Fibroblast of skin of abdomen (primary cell): ENCODE results near the gene TSNAXIP1. TPM values are rescaled to one million over a fixed set of nuclear protein-coding genes. Genes with fewer than 3 reads are reported as not detected.

Experiments
- DNase-seq: peaks from one replicate; pipeline ENCODE4 v3.0.0-alpha.2; 2013
- polyA plus RNA-seq, 2 experiments: library from polyadenylated mRNA; unstranded; fragments of 120-200 nt; gene quantifications; one replicate each; pipeline ENCODE4 v1.2.1, GENCODE V29; 2013; ENCODE audit not compliant: insufficient read length in 2 of 2

The TSNAXIP1 gene
- polyA plus RNA-seq (2013, experiment 1 of 2; ENCODE audit: insufficient read length): 1.2 TPM
- 1.1 TPM for polyA plus RNA-seq (2013, experiment 2 of 2; ENCODE audit: insufficient read length)

GRCh38 chr16:67806428-67807147, at the start of gene TSNAXIP1, which contains the start of gene RANBP10:
TSS of gene TSNAXIP1 (plus strand) at chr16:67806889. CDS start at chr16:67807150, 261 bp downstream.
TSS of gene RANBP10 (minus strand) at chr16:67806560. CDS start at chr16:67806536, 24 bp downstream.
- peak; percentile 99 for DNase-seq

GRCh38 chr16:67758006-67758405, 48.7 kb upstream of the TSNAXIP1 start:
- no peak for DNase-seq

GRCh38 chr16:67758966-67759365, 47.7 kb upstream of the TSNAXIP1 start:
- DNase-seq: no peak

GRCh38 chr16:67760206-67760955, 46.3 kb upstream of the TSNAXIP1 start:
- no peak for DNase-seq

GRCh38 chr16:67760956-67761230, 45.8 kb upstream of the TSNAXIP1 start:
- no peak for DNase-seq

- DNase-seq: no peak
Observed at GRCh38 chr16:67761924-67762323, 44.8 kb upstream of the TSNAXIP1 start.

GRCh38 chr16:67762385-67762784, 44.3 kb upstream of the TSNAXIP1 start:
- no peak for DNase-seq

GRCh38 chr16:67763066-67763465, 43.6 kb upstream of the TSNAXIP1 start:
- DNase-seq: no peak

GRCh38 chr16:67764158-67764667, 42.5 kb upstream of the TSNAXIP1 start:
- no peak for DNase-seq

- no peak for DNase-seq
Observed at GRCh38 chr16:67766291-67766690, 40.4 kb upstream of the TSNAXIP1 start.

GRCh38 chr16:67767953-67768352, 38.7 kb upstream of the TSNAXIP1 start:
- DNase-seq: peak; percentile 54

GRCh38 chr16:67770346-67770991, 36.2 kb upstream of the TSNAXIP1 start:
- DNase-seq: no peak

- DNase-seq: no peak
Observed at GRCh38 chr16:67773099-67773498, 33.6 kb upstream of the TSNAXIP1 start.

- DNase-seq: no peak
Observed at GRCh38 chr16:67773569-67774456, 32.9 kb upstream of the TSNAXIP1 start.

GRCh38 chr16:67774457-67774853, 32.2 kb upstream of the TSNAXIP1 start:
- DNase-seq: no peak

GRCh38 chr16:67775273-67775672, 31.4 kb upstream of the TSNAXIP1 start:
- peak; percentile 14 for DNase-seq

GRCh38 chr16:67779256-67780014, 27.3 kb upstream of the TSNAXIP1 start:
- DNase-seq: no peak

GRCh38 chr16:67780847-67781564, 25.7 kb upstream of the TSNAXIP1 start:
- DNase-seq: no peak

- DNase-seq: no peak
Observed at GRCh38 chr16:67781565-67781921, 25.1 kb upstream of the TSNAXIP1 start.

GRCh38 chr16:67782567-67783352, 23.9 kb upstream of the TSNAXIP1 start:
- DNase-seq: no peak
